Thyroid gland (tissue), 4 donors: ENCODE data around the gene HOXB3. TPM values are rescaled to one million over a fixed set of nuclear protein-coding genes. Genes with fewer than 3 reads are reported as not detected.

ENCODE experiments used
- DNase-seq, 2 donors: peaks; one replicate each; pipeline ENCODE4 v3.0.0-alpha.2; 2019
- H3K27ac ChIP-seq, 3 donors: fragments of 200-600 bp; sonication (generic); 1 replicate in 2 of 3; 2 replicates in 1 of 3; pipeline ENCODE4 v1.5.1; 2016 to 2019; ENCODE audit warnings: mild to moderate bottlenecking in 1 of 3, moderate library complexity in 1 of 3
- H3K27me3 ChIP-seq: fragments of 200-600 bp; sonication (generic); one replicate; pipeline ENCODE4 v1.5.1; 2019
- H3K36me3 ChIP-seq, 2 donors: fragments of 200-600 bp; sonication (generic); one replicate each; pipeline ENCODE4 v1.5.1; 2016 to 2019
- H3K4me1 ChIP-seq, 2 donors: fragments of 200-600 bp; sonication (generic); one replicate each; pipeline ENCODE4 v1.5.1; 2017 to 2019
- H3K4me3 ChIP-seq, 3 donors: fragments of 200-600 bp; sonication (generic); replicated peaks in 1 of 3; 1 replicate in 2 of 3; 2 replicates in 1 of 3; pipeline ENCODE4 v1.5.1; 2016; ENCODE audit warnings: mild to moderate bottlenecking in 1 of 3
- H3K9me3 ChIP-seq: fragments of 200-600 bp; sonication (generic); one replicate; pipeline ENCODE4 v1.5.1; 2017
- POLR2A ChIP-seq, 2 donors: fragments of 450-650 bp; IDR thresholded peaks; one replicate each; pipeline ENCODE4 v1.6.1; 2017; ENCODE audit warnings: antibody characterized with exemption in 2 of 2, mild to moderate bottlenecking in 2 of 2, moderate library complexity in 1 of 2
- WGBS, 2 donors: methylation state at CpG; one replicate each; pipeline ENCODE4 v1.1.5; 2017; 5-methylcytosine and 5-hydroxymethylcytosine counted together
- intact Hi-C: fragments of 100-400 bp; cut with DNase I; formaldehyde crosslinking; loops from one replicate; pipeline ENCODE4 v1.15.1; 2023
- total RNA-seq, 4 donors: library from RNA; depleted of rRNA; stranded (reverse); fragments of >200 nt; gene quantifications; one replicate each; pipeline ENCODE4 v1.2.3, GENCODE V29; 2016
- TF ChIP-seq, protein P1 (sequence below), 6 experiments: fragments of 200-600 bp in 3 of 6; fragments of 450-650 bp in 3 of 6; sonication (generic) in 3 of 6; IDR thresholded peaks; one replicate each; pipeline ENCODE4 v1.5.1; 2016 to 2019; ENCODE audit warnings: antibody characterized with exemption in 6 of 6, mild to moderate bottlenecking in 2 of 6, inconsistent platforms in 1 of 6, moderate library complexity in 1 of 6

Gene HOXB3
- total RNA-seq, 4 donors from 2014 or later = 1.5 to 6.7 (median 4.3) TPM

GRCh38 chr17:48522031-48522653, 67.9 kb downstream of the HOXB3 start:
- TF ChIP-seq, protein P1, sequence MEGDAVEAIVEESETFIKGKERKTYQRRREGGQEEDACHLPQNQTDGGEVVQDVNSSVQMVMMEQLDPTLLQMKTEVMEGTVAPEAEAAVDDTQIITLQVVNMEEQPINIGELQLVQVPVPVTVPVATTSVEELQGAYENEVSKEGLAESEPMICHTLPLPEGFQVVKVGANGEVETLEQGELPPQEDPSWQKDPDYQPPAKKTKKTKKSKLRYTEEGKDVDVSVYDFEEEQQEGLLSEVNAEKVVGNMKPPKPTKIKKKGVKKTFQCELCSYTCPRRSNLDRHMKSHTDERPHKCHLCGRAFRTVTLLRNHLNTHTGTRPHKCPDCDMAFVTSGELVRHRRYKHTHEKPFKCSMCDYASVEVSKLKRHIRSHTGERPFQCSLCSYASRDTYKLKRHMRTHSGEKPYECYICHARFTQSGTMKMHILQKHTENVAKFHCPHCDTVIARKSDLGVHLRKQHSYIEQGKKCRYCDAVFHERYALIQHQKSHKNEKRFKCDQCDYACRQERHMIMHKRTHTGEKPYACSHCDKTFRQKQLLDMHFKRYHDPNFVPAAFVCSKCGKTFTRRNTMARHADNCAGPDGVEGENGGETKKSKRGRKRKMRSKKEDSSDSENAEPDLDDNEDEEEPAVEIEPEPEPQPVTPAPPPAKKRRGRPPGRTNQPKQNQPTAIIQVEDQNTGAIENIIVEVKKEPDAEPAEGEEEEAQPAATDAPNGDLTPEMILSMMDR (IDR thresholded peaks at IDR 0.05) = no peak
- TF ChIP-seq POLR2A (IDR thresholded peaks at IDR 0.05) = no peak
- 30 to 39% methylated on average over 8 of the region's 8 CpGs for WGBS, 2 donors
- H3K4me1 ChIP-seq = no peaks in the 10 kb centered on the region
- H3K4me3 ChIP-seq = no peak overlapping the region
- H3K9me3 ChIP-seq = no peaks in the 10 kb centered on the region
- H3K36me3 ChIP-seq = no peaks in the 10 kb centered on the region
- no peak for DNase-seq
- H3K27ac ChIP-seq = no peak overlapping the region
- intact Hi-C loops = no loop called here
- peaks cover 6% of the 10 kb centered on the region for H3K27me3 ChIP-seq

GRCh38 chr17:48520631-48521079, 69.4 kb downstream of the HOXB3 start:
- no peaks in the 10 kb centered on the region for H3K4me1 ChIP-seq
- intact Hi-C loops = no loop called here
- H3K4me3 ChIP-seq = no peak overlapping the region
- no peaks in the 10 kb centered on the region for H3K27me3 ChIP-seq
- DNase-seq = no peak
- no peaks in the 10 kb centered on the region for H3K9me3 ChIP-seq
- no peak for TF ChIP-seq POLR2A (IDR thresholded peaks at IDR 0.05)
- TF ChIP-seq, protein P1 (IDR thresholded peaks at IDR 0.05) = no peak
- no peak overlapping the region for H3K27ac ChIP-seq
- WGBS, 2 donors = 71 to 75% methylated on average over 1 of the region's 1 CpG
- no peaks in the 10 kb centered on the region for H3K36me3 ChIP-seq

DNA sequence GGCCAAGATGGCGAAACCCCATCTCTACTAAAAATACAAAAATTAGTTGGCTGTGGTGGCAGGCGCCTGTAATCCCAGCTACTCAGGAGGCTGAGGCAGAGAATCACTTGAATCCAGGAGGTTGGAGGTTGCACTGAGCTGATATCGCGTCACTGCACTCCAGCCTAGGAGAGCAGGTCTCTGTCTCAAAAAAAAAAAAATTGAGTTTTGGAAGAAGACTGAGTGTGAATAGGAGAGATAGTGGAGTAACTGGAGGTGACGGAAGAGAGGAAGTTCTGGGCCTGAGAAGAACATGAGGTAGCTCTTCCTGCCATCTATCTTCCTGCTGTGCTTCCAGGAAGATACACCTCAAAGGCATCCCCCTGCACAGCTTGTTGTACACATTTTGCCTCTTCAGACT, 70.6 kb downstream of the HOXB3 start:
- H3K27ac ChIP-seq = no peak overlapping the region
- DNase-seq = no peak
- no peaks in the 10 kb centered on the region for H3K4me1 ChIP-seq
- H3K4me3 ChIP-seq = no peak overlapping the region
- intact Hi-C loops = no loop called here
- no peaks in the 10 kb centered on the region for H3K9me3 ChIP-seq
- H3K27me3 ChIP-seq = no peaks in the 10 kb centered on the region
- no peaks in the 10 kb centered on the region for H3K36me3 ChIP-seq
- TF ChIP-seq, protein P1 (IDR thresholded peaks at IDR 0.05) = no peak
- TF ChIP-seq POLR2A (IDR thresholded peaks at IDR 0.05) = no peak
- 88 to 92% methylated on average over 5 of the region's 5 CpGs for WGBS, 2 donors

DNA sequence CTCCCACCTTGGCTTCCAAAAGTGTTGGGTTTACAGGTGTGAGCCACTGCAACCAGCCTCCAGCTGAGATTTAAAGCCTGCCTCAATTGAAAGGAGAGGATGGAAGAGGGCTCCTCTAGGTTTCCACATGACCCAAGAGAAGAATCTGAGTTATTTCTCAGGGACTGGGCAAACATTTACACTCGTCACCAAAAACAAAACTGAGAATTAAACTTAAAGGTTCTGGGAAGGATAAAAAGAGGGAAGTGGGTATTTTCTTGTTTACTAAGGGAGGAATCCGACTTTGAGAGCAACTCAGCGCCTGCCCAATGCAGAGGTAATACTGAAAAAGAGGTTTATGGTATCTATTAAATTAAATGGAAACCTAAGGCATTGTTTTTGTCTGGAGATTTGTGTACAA, 72.6 kb downstream of the HOXB3 start:
- DNase-seq = no peak
- Histone ChIP-seq H3K36me3 (no peaks in the 10 kb centered on the region), H3K9me3 (no peaks in the 10 kb centered on the region), H3K27me3 (no peaks in the 10 kb centered on the region), H3K4me3 (no peak overlapping the region), H3K4me1 (no peaks in the 10 kb centered on the region), H3K27ac (no peak overlapping the region)
- intact Hi-C loops = no loop called here
- WGBS, 2 donors = 25 to 35% methylated on average over 3 of the region's 3 CpGs
- TF ChIP-seq, protein P1 (IDR thresholded peaks at IDR 0.05) = no peak

DNA sequence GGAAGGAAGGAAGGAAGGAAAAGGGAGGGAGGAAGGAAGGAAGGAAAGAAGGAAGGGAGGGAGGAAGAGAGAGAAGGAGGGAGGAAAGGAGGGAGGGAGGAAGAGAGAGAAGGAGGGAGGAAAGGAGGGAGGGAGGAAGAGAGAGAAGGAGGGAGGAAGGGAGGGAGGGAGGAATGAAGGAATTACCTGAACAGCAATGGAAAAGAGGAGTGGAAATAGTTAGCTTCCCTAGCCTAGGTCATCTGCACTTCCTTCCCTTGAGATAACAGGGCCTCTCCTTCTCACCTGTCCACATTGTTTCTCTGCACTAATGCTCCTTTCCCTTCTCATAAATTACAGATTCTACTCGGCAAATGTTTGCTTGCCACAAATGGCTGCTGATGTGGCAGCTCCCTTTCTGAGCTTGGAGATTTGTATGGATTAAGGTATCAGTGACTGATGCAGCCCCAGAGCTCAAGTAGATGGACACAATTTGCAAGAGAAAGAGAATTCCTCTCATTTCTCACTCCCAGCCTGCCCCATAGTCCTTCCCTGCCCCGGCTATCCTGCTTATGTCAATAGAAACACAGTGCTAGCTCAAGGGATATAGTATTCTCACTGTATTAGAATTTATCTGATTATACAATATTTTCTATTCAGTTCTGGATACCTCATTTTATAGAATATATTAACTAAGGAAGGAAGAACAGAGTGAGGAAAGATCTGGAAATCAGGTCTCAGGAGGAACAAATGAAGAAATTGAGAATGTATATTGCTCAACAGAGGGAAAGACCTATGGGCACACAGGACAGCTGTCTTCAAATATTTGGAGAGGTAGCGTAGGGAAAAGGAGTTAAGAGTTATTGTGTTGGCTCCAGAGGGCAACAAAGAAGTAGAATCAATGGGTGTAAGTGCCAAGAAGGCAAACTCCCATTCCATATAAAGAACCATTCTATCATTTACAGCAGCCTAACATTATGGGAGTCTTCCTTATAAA, 73.8 kb downstream of the HOXB3 start:
- 46 to 57% methylated on average over 3 of the region's 3 CpGs for WGBS, 2 donors
- intact Hi-C loops = no loop called here

More for the DNA sequence above, 73.8 kb downstream of the HOXB3 start:
- no peak for DNase-seq
- H3K27ac ChIP-seq = no peak overlapping the region
- TF ChIP-seq, protein P1 (IDR thresholded peaks at IDR 0.05) = no peak
- TF ChIP-seq POLR2A (IDR thresholded peaks at IDR 0.05) = no peak
- H3K36me3 ChIP-seq = no peaks in the 10 kb centered on the region
- no peak overlapping the region for H3K4me3 ChIP-seq
- H3K4me1 ChIP-seq = no peaks in the 10 kb centered on the region
- no peaks in the 10 kb centered on the region for H3K27me3 ChIP-seq
- no peaks in the 10 kb centered on the region for H3K9me3 ChIP-seq
